Measurements from ENCODE around the gene COASY.

COASY gene

DNA sequence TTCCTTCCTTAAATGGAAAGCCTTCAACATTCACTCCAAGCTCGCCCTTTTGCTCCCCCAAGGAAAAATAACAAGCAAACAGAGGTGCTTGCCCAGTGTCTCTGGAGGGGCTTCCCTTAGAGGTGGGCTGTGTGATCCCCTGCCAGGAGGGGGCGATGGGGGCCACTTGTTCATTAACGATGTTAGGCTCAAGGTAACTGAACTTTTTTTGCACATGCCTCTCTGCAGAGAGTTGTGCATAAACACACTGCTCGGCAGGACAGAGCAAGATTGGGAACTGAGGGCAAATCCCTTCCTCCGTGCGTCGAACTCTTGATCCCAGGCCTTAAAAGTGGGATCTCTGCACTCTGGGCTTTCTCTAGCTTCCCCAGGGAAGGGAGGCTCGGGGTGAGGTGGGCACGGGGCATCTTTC, 41.4 kb upstream of the COASY start:
- TF ChIP-seq ARNTL (CRISPR knock-in tag; IDR thresholded peaks at IDR 0.05; ENCODE audit: borderline replicate concordance, low read depth) (no peak), ISL1 (CRISPR knock-in tag; IDR thresholded peaks at IDR 0.05) (no peak), ZNF8 (CRISPR knock-in tag; IDR thresholded peaks at IDR 0.05) (no peak)
- TF ChIP-seq, protein P1, sequence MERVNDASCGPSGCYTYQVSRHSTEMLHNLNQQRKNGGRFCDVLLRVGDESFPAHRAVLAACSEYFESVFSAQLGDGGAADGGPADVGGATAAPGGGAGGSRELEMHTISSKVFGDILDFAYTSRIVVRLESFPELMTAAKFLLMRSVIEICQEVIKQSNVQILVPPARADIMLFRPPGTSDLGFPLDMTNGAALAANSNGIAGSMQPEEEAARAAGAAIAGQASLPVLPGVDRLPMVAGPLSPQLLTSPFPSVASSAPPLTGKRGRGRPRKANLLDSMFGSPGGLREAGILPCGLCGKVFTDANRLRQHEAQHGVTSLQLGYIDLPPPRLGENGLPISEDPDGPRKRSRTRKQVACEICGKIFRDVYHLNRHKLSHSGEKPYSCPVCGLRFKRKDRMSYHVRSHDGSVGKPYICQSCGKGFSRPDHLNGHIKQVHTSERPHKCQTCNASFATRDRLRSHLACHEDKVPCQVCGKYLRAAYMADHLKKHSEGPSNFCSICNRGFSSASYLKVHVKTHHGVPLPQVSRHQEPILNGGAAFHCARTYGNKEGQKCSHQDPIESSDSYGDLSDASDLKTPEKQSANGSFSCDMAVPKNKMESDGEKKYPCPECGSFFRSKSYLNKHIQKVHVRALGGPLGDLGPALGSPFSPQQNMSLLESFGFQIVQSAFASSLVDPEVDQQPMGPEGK (CRISPR knock-in tag; IDR thresholded peaks at IDR 0.05; ENCODE audit: borderline replicate concordance): 0 out of 2 replicates have a peak, but pooled peaks have one; percentile 34
- TF ChIP-seq, protein P2, sequence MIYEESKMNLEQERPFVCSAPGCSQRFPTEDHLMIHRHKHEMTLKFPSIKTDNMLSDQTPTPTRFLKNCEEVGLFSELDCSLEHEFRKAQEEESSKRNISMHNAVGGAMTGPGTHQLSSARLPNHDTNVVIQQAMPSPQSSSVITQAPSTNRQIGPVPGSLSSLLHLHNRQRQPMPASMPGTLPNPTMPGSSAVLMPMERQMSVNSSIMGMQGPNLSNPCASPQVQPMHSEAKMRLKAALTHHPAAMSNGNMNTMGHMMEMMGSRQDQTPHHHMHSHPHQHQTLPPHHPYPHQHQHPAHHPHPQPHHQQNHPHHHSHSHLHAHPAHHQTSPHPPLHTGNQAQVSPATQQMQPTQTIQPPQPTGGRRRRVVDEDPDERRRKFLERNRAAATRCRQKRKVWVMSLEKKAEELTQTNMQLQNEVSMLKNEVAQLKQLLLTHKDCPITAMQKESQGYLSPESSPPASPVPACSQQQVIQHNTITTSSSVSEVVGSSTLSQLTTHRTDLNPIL (CRISPR knock-in tag; IDR thresholded peaks at IDR 0.05; ENCODE audit: low read depth): no peak
- ATAC-seq: peak; percentile 4

DNA sequence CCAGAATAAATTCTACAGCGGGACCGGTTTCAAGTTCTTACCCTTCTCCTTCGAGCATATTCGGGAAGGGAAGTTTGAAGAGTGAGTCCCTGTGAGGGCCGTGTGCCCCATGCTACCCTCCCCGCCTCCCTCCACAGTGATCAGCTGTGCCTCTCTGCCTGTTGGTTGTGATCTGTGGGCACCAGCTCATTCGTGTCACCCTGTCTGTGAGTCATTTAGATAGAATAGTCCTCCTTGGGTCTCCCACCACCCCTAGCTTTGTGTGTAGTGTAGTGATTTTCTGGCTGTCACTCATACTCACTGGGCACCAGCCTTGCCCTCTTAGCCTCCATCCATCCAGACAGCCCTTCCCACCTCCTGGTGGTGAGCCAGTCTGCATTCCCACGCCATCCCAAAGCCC, 40.9 kb upstream of the COASY start:
- ATAC-seq: no peak

DNA sequence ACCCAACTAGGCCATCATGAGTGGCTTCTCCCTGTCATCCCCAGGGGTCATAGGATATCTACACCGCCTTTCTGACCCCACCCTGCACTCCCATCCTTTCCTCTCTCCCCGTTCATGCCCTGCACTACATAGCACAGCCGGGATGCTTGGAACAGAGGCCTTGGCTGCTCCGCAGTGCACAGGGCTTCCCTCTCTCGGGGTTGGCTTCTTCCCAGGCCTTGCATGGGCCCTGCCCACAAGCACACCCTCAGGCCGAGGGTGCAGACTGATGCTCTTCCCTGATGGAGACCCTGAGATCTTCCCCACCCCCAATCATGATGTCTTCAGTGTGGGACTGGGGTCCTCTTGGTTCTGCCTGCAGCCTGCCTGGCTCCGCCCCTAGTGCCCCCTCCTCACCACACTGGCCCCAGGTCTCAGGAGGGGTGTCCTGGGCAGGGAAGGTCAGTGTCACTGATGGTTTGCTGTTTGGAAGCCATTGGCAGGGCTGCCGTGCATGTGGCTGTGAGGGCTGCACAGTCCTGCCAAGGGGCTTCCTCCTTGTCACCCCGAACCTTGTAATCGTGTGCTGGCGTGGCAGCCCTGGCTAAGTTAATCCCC, 40.2 kb upstream of the COASY start:
- ATAC-seq: no peak
- TF ChIP-seq ZNF8 (CRISPR knock-in tag; IDR thresholded peaks at IDR 0.05) (no peak), SNAI2 (CRISPR knock-in tag; IDR thresholded peaks at IDR 0.05) (no peak), BACH2 (CRISPR knock-in tag; IDR thresholded peaks at IDR 0.05; ENCODE audit: borderline replicate concordance) (no peak), ZC3H10 (CRISPR knock-in tag; IDR thresholded peaks at IDR 0.05) (no peak), ARNTL (CRISPR knock-in tag; IDR thresholded peaks at IDR 0.05; ENCODE audit: borderline replicate concordance, low read depth) (no peak), ZNF565 (CRISPR knock-in tag; conservative IDR thresholded peaks at IDR 0.05; ENCODE audit: low read depth) (no peak), ZFP30 (CRISPR knock-in tag; IDR thresholded peaks at IDR 0.05) (no peak), ISL1 (CRISPR knock-in tag; IDR thresholded peaks at IDR 0.05) (no peak), OSR1 (CRISPR knock-in tag; IDR thresholded peaks at IDR 0.05) (no peak), PPARA (CRISPR knock-in tag; IDR thresholded peaks at IDR 0.05; ENCODE audit: borderline replicate concordance) (no peak), ZFP3 (CRISPR knock-in tag; IDR thresholded peaks at IDR 0.05) (no peak), GLIS3 (CRISPR knock-in tag; IDR thresholded peaks at IDR 0.05) (no peak), TOX (CRISPR knock-in tag; IDR thresholded peaks at IDR 0.05; ENCODE audit: borderline replicate concordance) (no peak), TCF4 (CRISPR knock-in tag; IDR thresholded peaks at IDR 0.05; ENCODE audit: borderline replicate concordance) (no peak), CSDC2 (CRISPR knock-in tag; IDR thresholded peaks at IDR 0.05) (no peak), ESRRG (CRISPR knock-in tag; IDR thresholded peaks at IDR 0.05) (no peak)
- TF ChIP-seq, protein P3, sequence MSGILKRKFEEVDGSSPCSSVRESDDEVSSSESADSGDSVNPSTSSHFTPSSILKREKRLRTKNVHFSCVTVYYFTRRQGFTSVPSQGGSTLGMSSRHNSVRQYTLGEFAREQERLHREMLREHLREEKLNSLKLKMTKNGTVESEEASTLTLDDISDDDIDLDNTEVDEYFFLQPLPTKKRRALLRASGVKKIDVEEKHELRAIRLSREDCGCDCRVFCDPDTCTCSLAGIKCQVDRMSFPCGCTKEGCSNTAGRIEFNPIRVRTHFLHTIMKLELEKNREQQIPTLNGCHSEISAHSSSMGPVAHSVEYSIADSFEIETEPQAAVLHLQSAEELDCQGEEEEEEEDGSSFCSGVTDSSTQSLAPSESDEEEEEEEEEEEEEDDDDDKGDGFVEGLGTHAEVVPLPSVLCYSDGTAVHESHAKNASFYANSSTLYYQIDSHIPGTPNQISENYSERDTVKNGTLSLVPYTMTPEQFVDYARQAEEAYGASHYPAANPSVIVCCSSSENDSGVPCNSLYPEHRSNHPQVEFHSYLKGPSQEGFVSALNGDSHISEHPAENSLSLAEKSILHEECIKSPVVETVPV (CRISPR knock-in tag; IDR thresholded peaks at IDR 0.05): no peak
- TF ChIP-seq, protein P4, sequence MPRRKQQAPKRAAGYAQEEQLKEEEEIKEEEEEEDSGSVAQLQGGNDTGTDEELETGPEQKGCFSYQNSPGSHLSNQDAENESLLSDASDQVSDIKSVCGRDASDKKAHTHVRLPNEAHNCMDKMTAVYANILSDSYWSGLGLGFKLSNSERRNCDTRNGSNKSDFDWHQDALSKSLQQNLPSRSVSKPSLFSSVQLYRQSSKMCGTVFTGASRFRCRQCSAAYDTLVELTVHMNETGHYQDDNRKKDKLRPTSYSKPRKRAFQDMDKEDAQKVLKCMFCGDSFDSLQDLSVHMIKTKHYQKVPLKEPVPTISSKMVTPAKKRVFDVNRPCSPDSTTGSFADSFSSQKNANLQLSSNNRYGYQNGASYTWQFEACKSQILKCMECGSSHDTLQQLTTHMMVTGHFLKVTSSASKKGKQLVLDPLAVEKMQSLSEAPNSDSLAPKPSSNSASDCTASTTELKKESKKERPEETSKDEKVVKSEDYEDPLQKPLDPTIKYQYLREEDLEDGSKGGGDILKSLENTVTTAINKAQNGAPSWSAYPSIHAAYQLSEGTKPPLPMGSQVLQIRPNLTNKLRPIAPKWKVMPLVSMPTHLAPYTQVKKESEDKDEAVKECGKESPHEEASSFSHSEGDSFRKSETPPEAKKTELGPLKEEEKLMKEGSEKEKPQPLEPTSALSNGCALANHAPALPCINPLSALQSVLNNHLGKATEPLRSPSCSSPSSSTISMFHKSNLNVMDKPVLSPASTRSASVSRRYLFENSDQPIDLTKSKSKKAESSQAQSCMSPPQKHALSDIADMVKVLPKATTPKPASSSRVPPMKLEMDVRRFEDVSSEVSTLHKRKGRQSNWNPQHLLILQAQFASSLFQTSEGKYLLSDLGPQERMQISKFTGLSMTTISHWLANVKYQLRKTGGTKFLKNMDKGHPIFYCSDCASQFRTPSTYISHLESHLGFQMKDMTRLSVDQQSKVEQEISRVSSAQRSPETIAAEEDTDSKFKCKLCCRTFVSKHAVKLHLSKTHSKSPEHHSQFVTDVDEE (CRISPR knock-in tag; IDR thresholded peaks at IDR 0.05): no peak
- TF ChIP-seq, protein P2 (CRISPR knock-in tag; IDR thresholded peaks at IDR 0.05; ENCODE audit: low read depth): no peak

More for the DNA sequence above, 40.9 kb upstream of the COASY start:
- TF ChIP-seq GLIS3 (CRISPR knock-in tag; IDR thresholded peaks at IDR 0.05) (no peak), PPARA (CRISPR knock-in tag; IDR thresholded peaks at IDR 0.05; ENCODE audit: borderline replicate concordance) (no peak), ZFP3 (CRISPR knock-in tag; IDR thresholded peaks at IDR 0.05) (no peak), CSDC2 (CRISPR knock-in tag; IDR thresholded peaks at IDR 0.05) (no peak), TOX (CRISPR knock-in tag; IDR thresholded peaks at IDR 0.05; ENCODE audit: borderline replicate concordance) (no peak), ZC3H10 (CRISPR knock-in tag; IDR thresholded peaks at IDR 0.05) (no peak), ESRRG (CRISPR knock-in tag; IDR thresholded peaks at IDR 0.05) (no peak), TCF4 (CRISPR knock-in tag; IDR thresholded peaks at IDR 0.05; ENCODE audit: borderline replicate concordance) (no peak), ARNTL (CRISPR knock-in tag; IDR thresholded peaks at IDR 0.05; ENCODE audit: borderline replicate concordance, low read depth) (no peak), ISL1 (CRISPR knock-in tag; IDR thresholded peaks at IDR 0.05) (no peak)
- TF ChIP-seq, protein P3 (CRISPR knock-in tag; IDR thresholded peaks at IDR 0.05): no peak
- TF ChIP-seq, protein P5, sequence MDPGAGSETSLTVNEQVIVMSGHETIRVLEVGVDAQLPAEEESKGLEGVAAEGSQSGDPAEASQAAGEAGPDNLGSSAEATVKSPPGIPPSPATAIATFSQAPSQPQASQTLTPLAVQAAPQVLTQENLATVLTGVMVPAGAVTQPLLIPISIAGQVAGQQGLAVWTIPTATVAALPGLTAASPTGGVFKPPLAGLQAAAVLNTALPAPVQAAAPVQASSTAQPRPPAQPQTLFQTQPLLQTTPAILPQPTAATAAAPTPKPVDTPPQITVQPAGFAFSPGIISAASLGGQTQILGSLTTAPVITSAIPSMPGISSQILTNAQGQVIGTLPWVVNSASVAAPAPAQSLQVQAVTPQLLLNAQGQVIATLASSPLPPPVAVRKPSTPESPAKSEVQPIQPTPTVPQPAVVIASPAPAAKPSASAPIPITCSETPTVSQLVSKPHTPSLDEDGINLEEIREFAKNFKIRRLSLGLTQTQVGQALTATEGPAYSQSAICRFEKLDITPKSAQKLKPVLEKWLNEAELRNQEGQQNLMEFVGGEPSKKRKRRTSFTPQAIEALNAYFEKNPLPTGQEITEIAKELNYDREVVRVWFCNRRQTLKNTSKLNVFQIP (CRISPR knock-in tag; IDR thresholded peaks at IDR 0.05; ENCODE audit: borderline replicate concordance, low read depth): no peak

All from SK-N-SH treated with all-trans-retinoic acid at 6 μM for 48 hours (cell line).